NCI-H1092 (cell line): ENCODE results near the gene OTUD5.
A peak's percentile ranks its signal among the peaks of the same experiment; 100 is the strongest.

Experiments used
- DNase-seq: peaks from one replicate; lab custom pipeline; 2025; lab: John Stamatoyannopoulos, UW

The OTUD5 gene

DNA sequence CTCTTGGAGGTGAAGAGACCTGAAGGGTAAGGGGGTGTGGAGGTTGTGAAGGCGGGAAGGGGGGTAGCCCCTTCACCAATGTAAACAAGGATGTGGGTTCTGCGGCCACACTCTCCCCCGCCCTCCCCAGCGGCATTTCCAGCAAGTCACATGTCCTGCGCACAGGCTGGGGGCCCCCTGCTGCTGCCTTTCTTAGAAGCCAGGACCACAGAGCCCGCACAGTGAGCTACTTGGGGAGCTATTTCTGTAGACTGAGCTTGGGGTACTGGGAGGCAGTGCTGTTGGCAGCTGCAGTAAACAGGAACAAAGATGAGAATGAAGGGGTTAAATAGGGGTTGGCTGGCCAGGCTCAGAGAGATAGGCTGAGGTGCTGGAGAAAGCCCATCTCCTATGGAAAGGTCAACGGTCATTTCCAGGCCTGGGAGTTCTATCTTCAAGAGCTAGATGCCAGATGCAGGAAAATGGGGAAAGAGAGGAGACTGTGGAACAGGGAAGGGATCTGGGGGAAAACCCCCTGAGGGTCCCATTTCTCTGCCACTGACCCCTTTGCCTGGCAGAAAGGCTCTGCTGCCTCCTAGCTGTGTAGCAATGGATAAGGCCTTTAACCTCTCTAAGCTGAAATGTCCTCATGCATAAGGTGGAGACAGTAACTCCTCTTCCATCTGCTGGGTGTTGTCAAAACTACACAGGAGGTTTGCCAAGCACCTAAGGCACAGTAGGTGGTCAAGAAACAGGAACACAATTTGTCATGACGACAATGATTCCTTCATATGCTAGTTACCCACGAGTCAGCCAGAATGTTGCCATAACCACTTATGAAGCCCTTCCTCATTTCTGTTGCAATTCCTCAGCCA, 20.1 kb downstream of the OTUD5 start:
- no peak for DNase-seq

- DNase-seq: no peak
Observed at GRCh38 chrX:48936429-48937053, 20.9 kb downstream of the OTUD5 start.

DNA sequence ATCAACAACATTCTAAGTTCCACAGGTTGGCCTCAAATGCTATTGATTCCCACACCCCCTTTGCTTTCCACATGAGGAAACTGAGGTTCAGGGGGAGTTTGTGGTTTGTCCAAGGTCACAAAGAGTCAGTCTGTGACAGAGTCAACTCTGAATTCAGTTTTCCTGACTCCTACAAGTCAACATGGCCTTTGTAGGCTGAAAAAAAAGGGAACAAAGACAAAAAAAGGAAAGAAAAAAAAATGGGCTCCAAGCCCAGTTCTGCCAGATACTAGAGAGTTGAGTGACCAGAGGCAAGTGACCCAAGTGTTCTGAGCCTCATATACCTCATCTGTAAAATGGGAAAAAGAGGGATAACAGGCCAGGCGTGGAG, 22.1 kb downstream of the OTUD5 start:
- no peak for DNase-seq

DNA sequence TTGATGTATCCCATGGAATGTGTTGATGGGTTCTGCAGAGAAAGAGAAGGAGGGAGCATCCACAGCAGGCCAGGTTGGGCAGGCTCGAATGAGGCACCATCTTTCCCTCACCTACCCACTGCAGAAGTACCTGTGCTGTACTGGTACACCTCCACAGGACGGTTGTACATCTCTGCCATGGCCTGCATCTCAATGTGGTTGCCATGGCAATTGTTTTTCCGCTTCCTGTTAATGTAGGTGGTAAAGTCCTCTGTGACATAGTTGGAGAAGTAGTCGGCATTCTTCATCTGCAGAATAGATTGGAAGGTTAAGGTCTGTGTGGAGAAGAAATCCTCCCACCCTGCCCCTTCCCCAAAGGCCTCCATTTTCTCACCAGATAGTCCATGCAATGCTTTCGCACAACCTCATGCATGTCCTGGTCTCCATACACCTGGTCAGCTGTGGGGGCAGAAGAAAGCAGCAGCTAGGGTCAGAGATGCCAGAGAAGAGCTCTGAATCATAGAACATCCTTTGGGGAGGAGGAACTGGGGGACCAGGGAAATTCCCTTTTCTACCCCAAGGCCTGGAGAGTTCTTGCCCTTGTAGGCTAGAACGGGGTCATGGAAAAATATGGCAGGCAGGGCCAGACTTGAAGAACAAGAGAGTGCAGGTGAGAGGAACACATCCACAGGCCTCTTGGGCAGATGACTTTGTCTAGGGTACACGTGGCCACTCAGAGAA, 22.7 kb downstream of the OTUD5 start:
- DNase-seq: no peak

- DNase-seq: no peak
Observed at GRCh38 chrX:48933757-48934156, 23.6 kb downstream of the OTUD5 start.

DNA sequence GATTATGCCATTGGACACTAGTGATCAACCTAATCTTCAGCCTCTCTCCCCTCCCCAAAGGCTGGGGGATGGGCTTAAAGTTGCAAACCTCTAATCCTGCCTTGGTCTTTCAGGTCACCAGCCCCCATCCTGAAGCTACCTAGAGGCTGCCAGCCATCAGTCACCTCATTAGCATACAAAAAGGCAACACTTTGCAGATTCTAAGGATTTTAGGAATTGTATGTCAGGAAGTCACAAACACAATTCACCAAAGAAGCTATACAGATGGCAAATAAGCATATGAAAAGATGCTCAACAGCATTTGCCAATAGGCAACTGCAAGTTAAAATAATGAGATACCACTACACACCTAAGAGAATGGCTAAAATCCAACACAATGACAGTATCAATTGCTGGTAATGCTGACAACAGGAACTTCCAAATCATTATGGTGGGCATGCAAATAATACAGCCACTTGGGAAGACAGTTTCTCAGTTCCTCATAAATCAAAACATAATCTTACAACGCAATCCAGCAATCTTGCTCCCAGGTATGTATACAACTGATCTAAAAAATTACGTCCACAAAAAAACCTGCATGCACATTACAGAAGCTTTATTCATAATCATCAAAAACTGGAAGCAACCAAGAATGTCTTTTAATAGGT, 29.5 kb downstream of the OTUD5 start:
- DNase-seq: no peak

- DNase-seq: no peak
Observed at GRCh38 chrX:48927123-48927522, 30.3 kb downstream of the OTUD5 start.

DNA sequence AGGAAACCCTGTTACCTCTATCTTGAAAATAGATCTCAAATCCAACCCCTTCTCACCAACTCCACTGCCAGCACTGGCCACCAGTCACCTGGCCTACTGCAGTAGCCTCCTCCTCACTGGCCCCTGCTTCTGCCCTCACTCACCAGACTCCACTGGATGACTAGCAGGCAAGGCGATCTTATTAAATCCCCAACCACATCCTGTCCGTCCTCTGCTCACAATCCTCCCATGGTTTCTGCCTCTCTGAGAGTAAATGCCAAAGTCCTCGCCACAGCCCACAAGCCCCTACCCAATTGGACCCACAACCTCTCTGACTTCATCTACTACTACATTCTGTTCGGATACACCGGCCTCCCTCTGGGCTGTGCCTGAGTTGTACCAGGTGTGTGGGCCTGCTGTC, 33.1 kb downstream of the OTUD5 start:
- no peak for DNase-seq

- no peak for DNase-seq
Observed at GRCh38 chrX:48923771-48924170, 33.6 kb downstream of the OTUD5 start.

- no peak for DNase-seq
Observed at GRCh38 chrX:48920718-48921104, 36.7 kb downstream of the OTUD5 start.

GRCh38 chrX:48919947-48920717, 37.3 kb downstream of the OTUD5 start:
- DNase-seq: no peak

DNA sequence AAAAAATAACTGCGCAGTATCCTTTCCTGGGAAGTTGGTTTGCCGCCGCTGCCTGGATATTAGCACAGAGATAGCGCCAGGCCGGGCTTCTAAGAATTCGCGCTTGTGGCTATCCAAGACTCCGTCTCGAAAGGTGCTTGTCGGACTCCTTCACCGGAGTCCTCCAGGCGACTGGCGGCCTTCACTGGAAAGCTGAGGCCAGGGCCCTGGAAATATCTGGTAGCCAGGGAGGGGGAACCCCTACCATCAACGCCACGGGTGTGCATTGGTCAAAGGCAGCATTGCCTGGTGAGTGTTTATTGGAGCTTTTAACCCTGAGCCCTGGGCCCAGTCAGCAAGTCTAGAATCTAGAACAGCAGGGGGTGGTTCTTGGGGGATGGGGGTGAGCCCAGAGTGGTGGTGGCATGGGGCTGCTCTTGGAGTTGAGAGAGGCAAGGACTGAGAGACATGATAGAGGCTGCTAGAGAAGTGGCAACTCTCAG, 38.0 kb downstream of the OTUD5 start:
- peak; percentile 44 for DNase-seq

DNA sequence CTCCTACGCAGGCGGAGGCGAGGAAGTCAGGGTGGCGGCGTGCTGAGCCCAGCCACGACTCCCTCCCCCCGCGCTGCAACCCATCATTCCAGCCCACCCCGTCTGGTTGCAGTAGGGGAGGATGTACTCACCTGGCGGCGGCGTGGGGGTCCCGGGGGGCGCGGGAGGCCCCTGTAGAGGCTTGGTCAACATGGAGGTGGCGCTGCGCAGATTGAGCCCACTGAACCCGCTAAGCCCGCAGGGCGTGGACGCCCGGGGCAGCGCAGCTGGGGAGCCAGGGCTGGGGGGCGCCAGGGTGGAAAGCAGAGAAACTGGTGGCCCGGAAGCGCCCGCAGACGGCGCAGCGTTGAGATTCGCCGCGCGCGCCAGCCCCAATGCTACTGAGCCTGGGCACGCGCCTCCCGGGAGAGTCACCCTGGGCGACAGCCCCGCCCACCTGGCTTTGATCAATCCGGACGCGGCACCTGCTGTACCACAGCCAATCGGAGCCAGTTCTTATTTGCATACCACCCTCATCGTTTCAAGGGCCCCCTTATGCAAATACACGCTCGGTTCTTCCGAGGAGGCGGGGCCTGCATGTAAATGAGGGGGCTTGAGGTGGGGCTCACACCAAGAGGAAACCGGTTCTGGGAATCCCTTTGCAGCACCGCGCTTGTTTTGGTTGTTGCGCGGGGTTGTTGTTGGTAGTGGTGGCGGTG, 38.6 kb downstream of the OTUD5 start, which contains the start of gene PIM2:
Gene PIM2 (minus strand): TSS at position 382 of the 698 bp plus-strand sequence. CDS start 190 bp downstream, at position 192.
- peak; percentile 96 for DNase-seq

- no peak for DNase-seq
Observed at GRCh38 chrX:48918301-48918642, 39.1 kb downstream of the OTUD5 start.

- DNase-seq: peak; percentile 93
Observed at GRCh38 chrX:48917139-48918001, 40.0 kb downstream of the OTUD5 start.

GRCh38 chrX:48914593-48915493, 42.6 kb downstream of the OTUD5 start:
- no peak for DNase-seq

DNA sequence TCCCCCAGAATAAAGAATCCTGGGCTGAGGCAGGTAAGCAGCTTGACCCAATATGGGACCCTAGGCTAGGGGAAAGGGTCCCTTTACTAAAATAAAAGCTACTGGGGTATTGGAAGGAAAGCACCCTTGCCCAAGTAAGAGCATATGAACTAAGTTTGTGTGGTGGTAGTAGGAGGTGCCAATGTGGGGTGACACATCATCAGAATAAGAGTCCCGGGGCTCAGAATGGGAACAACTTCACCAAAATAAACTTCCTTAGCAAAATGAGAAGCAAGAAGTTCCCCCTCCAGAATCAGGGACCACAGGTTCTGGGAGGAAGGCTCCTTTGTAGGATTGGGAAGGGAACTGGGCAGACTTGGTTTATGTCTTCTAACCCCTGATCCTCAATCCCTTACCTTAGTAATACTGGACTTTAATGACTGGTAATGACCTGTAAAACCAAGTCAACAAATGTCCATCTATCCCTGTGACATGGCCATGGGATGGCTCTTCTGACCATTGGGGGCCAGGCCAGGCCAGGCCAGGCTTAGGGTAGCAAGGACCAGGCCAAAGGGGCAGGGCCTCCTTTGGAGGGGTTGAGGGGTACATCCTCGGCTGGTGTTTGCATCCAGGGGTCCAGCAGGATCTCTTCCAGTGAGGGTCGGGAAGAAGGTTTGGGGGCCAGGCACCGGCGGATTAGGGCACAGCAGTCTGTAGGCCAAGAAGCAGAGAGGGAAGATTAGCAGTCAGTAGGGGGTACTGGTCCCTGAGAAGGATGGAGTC, 43.6 kb downstream of the OTUD5 start:
- DNase-seq: no peak
